IPS-NIHi11 (cell line): ENCODE measurements around the gene PGP.
A peak's percentile ranks its signal among the peaks of the same experiment; 100 is the strongest.
"Not testable (repeated sequence)": the region's sequence is repeated elsewhere in the genome, so short reads cannot be mapped to it uniquely, and the experiment has no call there.

ENCODE experiments used
- DNase-seq: peaks from one replicate; pipeline ENCODE4 v3.0.0; 2012; ENCODE audit warnings: mixed read lengths, low spot score

Gene PGP

GRCh38 chr16:2223221-2223941, 8.7 kb upstream of the PGP start, which contains the start of gene E4F1:
Gene E4F1 (plus strand): TSS chr16:2223591. CDS start chr16:2223614, 23 bp downstream.
- DNase-seq, result peak; percentile 99

DNA sequence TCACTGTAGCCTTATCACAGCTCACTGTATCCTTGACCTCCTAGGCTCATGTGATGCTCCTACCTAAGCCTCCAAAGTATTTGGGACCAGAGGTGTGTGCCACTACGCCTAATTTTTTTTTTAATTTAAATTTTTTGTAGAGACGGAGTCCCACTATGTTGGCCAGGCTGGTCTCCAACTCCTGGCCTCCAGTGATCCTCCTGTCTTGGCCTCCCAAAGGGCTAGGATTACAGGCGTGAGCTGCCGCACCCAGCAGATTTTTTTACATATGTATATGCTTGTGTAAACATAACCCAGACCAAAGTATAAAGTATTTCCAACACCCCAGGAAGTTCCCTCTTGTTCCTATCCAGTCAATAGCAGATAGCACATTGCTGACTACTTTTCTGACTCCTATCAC, 1.7 kb upstream of the PGP start:
- no peak for DNase-seq

DNA sequence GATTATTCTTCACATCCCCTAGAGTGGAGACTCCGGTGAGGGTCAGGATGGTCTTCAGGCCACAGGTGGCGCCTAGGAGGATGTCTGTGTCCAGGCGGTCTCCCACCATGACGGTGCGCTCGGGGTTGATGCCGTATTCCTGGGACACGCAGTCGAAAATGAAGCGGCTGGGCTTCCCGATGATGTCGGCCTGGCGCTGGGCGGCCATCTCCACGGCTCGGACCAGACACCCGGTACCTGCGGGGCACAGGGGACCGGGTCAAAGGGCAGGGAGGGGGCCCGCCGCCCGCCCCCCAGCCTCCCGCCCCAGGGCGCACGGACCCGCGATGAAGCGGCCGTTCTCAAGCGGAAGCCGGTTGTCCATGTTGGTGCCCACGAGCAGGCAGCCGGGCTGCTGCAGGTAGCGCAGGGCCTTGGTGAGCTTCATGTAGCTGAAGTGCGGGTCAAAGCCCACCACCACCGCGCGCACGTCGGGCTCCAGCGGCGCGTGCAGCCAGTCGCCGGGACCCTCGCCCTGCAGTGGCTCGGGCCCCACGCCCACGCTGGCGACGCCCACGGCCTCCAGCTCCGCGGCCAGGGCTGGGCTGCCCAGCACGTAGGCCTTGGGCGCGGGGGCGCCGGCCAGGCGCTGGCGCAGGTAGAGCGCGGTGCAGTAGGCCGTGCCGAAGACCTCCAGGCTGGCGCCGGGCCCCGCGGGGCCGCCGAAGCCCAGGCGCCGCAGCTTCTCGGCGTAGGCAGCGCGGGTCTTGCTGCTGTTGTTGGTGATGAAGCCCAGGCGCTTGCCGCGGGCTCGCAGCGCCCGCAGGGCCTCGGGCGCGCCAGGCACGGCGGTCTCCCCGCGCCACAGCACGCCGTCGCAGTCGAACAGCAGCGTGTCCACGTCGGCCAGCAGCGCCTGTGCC, 572 bp downstream of the PGP start:
- DNase-seq, result no peak

DNA sequence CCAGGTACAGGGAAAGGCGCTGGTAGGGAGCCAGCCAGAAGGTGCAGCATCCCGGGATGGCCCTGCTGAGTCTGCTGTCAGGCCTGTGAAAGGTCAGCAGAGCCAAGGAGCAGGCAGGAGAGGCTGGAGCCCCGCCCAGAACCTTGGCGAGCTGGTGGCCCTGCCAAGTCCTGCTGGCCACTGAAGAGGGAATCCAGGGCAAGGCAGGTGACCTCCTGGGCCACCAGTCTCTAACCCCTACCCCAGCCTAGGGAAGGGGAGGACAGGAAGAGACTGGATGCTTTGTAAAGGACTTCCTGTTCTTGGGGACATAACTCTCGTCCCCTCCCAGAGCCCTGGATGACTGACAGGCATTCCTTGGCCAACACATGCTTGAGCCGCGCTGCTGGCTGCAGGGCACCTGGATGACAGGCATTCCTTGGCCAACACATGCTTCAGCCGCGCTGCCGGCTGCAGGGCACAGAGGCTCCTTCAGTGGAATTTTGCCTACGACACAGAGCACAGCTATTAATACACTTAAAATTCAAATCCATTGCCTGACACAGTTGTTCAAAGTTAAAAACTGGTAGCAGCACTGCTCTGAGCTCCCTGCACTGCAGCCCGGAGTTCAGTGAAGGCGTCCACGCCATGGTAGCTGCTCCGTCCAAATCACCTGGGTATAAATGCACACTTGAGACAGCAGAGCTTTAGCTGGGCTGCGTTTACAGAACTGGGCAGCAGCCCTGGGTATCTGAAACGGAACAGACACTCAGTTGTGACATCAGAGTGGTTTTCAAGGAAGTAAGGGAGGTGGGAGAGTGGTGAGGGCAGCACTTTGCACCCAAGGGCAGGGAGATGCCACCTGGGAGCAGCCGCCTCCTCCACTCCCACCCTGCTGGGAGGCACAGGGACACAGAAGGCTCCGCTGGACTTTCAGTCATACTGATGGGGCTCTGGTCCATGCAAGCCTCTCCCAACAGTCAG, 2.0 kb downstream of the PGP start:
- DNase-seq, result no peak

- no peak for DNase-seq
Observed at GRCh38 chr16:2211923-2212347, 2.7 kb downstream of the PGP start.

DNA sequence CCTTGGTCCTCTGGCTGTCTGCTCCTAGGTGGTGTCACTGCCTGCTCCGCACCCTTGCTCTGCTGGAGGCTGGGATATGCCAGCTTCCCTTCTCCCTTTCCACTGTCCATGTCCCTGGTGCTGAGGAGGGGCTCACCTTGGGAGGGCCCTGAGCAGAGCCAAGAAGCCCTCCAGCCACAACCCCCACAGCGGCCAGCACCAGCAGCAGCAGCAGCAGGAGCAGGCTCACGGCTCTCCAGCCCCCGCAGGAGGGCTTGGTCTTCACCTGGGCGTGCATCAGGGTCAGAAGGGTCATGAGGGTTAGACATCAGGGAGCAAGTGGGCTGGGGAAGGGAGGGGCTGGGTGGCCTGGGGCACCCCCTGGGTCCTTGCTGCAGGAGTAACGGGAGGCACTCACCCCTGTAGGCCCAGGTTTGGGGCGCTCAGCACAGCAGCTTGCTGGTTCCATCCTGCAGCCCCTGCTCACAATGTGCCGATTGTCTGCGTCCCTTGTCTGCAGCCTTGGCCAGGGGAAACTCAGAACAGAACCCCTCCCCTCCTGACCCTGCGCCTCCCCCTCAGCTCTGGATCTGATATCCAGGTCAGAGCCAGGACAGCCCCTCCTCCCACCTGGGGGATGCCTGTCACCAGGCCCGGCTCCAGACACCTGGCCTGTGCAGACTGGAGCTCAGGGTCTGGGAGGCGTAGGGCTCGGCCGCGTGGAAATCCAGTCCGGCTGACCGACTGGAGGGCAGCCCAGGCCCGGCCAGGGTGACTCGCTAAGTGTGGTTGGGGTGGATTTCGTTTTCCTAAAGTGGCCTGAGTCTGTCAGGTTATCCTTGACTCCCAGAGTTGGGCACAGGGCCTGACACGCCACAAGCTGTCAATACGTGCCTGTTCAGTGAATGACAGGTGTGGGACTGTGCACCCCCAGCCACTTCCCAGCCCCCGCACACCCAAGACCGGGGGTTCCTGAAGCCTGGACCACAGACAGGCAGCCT, 4.0 kb downstream of the PGP start, which contains the start of gene BRICD5:
Gene BRICD5, minus strand, starts transcription at position 478 of the 980 bp plus-strand sequence. Its CDS starts 30 bp downstream, at position 448.
- no peak for DNase-seq

DNA sequence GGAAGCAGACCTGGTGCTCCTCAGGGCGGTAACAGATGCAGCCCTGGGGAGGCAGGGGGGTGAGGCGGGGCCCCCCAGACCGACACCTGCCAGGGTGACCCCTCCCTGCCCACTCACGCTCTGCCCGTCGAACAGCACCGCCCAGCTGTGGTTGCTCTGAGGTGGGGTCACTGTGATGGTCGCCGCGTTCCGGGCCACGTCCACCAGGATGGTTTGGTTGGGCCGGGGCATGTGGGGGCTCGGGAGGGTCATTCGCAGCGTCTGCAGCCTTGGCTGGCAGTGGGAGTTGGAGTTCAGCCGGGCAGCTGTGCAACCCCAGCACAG, 4.7 kb downstream of the PGP start:
- no peak for DNase-seq

- DNase-seq, result no peak
Observed at GRCh38 chr16:2209258-2210008, 5.2 kb downstream of the PGP start.

- no peak for DNase-seq
Observed at GRCh38 chr16:2208772-2209171, 5.9 kb downstream of the PGP start.

DNA sequence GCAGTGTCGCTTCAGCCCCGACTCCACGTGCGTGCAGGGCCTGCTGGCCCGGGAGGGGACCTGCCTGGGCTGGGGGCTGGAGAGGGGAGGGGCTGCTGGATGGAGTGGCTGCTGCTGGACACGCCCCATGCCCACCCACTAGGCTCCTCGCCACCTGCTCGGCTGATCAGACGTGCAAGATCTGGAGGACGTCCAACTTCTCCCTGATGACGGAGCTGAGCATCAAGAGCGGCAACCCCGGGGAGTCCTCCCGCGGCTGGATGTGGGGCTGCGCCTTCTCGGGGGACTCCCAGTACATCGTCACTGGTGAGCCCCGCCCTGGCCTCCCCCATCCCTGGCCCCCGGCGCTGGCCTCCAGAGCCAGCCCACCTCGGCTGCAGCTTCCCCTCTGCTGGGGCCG, 6.3 kb downstream of the PGP start:
- no peak for DNase-seq

DNA sequence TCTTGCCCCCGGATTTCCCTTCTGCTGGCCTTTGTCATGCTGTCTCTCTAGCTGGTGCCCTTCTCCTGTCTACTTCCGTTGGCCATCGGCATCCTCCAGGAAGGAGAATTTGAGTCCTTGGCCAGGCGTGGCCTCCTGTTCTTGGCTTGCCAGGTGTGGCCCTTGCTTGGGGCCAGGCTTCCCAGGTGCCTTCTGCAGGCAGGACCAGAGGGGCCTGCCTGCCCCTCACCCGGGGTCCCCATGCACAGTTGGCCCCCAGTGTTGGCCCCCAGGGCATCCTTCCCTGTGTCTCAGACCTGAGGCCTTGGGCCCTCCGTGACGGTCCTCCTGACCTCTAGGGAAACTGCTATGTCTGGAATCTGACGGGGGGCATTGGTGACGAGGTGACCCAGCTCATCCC, 6.8 kb downstream of the PGP start:
- no peak for DNase-seq

DNA sequence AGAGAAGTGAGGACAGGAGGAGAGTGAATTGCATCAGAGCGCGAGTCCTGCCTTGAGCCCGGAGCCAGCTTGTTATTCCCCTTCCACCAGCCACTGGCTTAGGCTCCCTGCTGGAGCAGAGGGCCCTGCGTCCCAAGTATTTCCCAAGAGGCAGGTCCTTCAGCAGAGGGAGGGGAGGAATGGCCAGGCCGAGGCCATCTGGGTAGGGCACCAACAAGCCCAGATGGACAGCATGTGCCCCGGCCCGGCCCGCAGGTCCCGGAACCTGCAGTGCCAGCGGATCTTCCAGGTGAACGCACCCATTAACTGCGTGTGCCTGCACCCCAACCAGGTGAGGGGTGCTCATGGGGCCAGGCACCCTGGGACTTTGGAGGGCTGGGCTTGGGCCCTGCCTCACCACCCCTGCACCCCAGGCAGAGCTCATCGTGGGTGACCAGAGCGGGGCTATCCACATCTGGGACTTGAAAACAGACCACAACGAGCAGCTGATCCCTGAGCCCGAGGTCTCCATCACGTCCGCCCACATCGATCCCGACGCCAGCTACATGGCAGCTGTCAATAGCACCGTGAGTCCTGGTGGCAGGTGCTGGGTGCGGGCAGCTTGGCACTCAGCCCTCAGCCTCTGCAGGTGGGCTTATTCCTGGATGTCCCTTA, 7.7 kb downstream of the PGP start:
- DNase-seq, result no peak

- DNase-seq, result no peak
Observed at GRCh38 chr16:2206420-2206779, 8.2 kb downstream of the PGP start.

DNA sequence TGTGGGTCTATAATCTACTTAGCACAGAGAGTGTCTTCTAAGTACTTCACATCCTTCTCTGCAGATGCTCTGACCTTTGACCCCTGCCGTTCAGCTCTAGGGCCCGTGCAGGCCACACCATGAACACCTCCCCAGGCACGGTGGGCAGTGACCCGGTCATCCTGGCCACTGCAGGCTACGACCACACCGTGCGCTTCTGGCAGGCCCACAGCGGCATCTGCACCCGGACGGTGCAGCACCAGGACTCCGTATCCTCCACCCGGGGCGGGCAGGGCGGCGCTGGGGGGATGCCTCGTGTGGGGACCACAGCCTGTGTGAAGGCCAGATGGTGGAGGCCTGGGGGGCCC, 8.7 kb downstream of the PGP start:
- peak; percentile 41 for DNase-seq

DNA sequence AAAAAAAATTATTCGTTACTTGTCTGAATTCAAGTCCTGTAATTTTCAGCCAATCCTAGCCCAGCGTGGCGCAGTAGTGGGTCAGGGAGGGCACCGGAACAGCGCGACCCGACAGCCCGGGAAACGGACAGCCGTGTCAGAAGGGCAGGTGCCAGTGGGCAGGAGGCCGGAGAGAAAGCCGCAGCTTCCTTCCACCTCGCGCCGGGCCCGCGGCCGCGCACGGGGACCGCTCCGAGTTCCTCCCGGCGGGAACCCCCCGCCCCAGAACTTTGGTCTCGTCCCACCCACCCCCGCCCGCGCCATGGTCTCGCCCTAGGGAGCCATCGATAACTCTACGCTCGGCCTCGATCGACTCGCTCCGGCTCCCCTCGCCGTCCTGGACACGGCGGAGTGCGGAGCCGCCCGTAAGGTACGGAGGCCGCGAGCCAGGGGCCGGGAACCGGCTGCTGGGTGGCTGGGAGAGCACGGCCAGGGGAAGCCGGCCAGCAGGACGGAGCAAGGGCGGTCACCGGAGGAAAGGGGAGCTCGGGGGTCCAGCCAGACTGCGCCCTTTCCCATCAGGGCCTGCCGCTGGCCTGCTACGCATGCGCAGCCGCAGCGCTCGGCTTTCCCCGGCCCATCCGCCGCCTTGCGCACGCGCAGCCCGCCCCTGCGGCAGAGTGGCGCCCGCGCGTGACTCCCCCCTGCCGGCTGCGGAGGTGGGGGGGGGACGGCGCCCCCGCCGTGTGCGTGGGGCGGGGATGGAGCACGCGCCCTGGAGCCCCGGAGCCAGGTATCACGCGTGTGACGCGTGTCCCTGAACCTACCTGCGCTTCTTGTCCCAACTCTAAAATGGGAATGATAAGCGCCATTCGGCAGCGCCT, 9.3 kb downstream of the PGP start, which contains the start of gene MLST8:
Gene MLST8, plus strand, starts transcription at position 351 of the 863 bp plus-strand sequence. CDS start 632 bp downstream, outside the sequence.
- peak; percentile 96 for DNase-seq

- DNase-seq, result no peak
Observed at GRCh38 chr16:2204416-2205103, 10.1 kb downstream of the PGP start.

- DNase-seq, result not testable (repeated sequence)
Observed at GRCh38 chr16:2203119-2203688, 11.4 kb downstream of the PGP start.

DNA sequence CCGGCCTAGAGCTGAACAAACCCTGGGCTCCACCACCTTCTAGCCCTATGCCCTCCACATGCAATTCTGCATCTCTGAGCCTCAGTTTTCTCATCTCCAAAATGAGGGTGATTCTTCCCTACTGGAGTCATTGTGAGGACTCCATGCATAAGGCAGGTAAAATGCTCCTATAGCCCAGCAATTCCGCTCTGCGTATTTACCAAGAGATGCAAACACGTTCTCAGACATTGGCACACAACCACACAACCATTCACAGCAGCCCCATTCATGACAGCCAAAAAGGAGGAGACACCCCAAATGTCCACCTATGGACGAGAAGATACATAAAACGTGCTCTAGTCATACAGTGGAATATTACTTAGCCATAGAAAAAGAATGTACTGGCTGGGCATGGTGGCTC, 14.3 kb downstream of the PGP start:
- no peak for DNase-seq
